Stimulated activated CD8-positive, alpha-beta memory T cell treated with anti-CD3 and anti-CD28 coated beads, Interleukin-4, amount 100 ng/mL, for 4 hours (primary cell): ENCODE results near the gene PPP2R3A.
"Not testable (repeated sequence)": the region's sequence is repeated elsewhere in the genome, so short reads cannot be mapped to it uniquely, and the experiment has no call there.

Experiments used
- DNase-seq, 2 donors: peaks; one replicate each; pipeline ENCODE4 v3.0.0-alpha.2; 2020; ENCODE audit warnings: low read depth in 2 of 2, low spot score in 1 of 2

The PPP2R3A gene

DNA sequence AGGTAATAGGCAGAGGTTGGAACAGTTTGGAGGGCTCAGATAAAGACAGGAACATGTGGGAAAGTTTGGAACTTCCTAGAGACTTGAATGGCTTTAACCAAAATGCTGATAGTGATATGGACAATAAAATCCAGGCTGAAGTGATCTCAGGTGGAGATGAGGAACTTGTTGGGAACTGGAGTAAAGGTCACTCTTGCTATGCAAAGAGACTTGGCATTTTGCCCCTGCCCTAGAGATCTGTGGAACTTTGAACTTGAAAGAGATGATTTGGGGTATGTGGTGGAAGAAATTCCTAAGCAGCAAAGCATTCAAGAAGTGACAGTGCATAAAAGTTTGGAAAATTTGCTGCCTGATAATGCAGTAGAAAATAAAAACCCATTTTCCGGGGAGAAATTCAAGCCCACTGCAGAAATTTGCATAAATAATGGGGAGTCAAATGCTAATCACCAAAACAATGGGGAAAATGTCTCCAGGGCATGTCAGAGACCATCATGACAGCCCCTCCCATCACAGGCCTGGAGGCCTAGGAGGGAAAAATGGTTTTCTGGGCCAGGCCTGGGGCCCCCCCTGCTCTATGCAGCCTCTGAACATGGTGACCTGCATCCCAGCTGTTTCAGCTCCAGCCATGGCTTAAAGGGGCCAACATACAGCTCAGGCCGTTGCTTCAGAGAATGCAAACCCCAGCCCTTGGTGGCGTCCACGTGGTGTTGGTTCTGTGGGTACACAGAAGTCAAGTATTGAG, 118.3 kb downstream of the PPP2R3A start:
- DNase-seq = not testable (repeated sequence)

DNA sequence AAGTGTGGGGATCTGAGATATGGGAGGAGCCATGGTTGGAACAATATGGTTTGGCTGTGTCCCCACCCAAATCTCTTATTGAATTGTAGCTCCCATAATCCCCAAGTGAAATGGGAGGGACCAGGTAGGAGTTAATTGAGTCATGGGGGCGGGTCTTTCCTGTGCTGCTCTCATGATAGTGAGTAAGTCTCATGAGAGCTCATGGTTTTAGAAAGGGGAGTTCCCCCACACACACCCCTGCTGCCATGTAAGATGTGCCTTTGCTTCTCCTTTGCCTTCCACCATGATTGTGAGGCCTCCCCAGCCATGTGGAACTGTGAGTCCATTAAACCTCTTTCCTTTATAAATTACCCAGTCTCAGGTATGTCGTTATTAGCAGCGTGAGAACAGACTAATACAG, 119.5 kb downstream of the PPP2R3A start:
- not testable (repeated sequence) for DNase-seq

- no peak for DNase-seq
Observed at GRCh38 chr3:136093771-136094170, 128.2 kb downstream of the PPP2R3A start.

DNA sequence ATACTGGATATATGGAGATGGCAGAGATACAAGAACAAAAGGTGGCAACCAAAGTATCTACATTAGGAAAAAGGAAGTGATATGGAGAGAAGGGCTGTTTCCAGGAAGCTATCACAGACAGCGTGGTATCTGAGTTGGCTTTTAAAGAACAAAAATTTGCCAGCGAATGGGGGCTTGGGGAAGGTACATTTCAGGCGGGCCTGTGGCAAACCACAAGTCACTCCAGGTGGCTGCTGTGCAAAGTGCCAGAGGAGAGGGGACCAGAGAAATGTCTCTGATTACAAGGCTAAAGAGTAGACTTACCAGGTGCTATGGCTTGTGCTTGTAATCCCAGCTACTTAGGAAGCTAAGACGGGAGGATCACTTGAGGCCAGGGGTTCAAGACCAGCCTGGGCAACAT, 139.5 kb downstream of the PPP2R3A start:
- no peak for DNase-seq

GRCh38 chr3:136106101-136106500, 140.6 kb downstream of the PPP2R3A start:
- DNase-seq = no peak

DNA sequence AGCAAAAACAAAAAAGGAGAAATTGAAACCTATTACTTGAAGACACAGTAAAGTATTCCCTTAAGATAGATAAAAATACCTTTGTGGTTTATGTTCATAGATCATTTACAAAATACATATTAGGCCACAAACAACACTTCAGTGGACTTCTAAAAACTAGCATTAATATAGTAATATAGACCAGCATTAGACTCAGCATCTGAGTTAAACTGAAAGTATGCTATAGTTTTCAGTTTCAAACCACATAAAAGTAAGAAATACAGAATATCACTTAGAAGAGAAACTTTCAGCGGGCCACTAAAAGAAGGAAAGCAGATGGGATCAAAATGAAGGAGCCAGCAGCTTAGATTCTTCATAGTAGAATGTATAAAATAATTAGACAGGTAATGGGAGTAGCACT, 144.0 kb downstream of the PPP2R3A start:
- DNase-seq = no peak

- DNase-seq = no peak
Observed at GRCh38 chr3:136110481-136110880, 145.0 kb downstream of the PPP2R3A start.

- no peak for DNase-seq
Observed at GRCh38 chr3:136114421-136114820, 148.9 kb downstream of the PPP2R3A start.

DNA sequence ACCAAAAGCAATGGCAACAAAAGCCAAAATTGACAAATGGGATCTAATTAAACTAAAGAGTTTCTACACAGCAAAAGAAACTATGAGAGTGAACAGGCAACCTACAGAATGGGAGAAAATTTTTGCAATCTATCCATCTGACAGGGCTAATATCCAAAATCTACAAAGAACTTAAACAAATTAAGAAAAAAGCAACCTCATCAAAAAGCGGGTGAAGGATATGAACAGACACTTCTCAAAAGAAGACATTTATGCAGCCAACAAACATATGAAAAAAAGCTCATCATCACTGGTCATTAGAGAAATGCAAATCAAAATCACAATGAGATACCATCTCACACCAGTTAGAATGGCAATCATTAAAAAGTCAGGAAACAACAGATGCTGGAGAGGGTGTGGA, 153.8 kb downstream of the PPP2R3A start:
- not testable (repeated sequence) for DNase-seq

DNA sequence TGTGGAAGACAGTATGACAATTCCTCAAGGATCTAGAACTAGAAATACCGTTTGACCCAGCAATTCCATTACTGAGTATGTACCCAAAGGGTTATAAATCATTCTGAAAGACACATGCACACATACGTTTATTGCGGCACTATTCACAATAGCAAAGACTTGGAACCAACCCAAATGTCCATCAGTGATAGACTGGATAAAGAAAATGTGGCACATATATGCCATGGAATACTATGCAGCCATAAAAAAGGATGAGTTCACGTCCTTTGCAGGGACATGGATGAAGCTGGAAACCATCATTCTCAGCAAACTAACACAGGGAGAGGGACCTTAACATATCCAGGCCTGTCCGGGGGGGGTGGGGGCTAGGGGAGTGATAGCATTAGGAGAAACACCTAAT, 154.3 kb downstream of the PPP2R3A start:
- not testable (repeated sequence) for DNase-seq

DNA sequence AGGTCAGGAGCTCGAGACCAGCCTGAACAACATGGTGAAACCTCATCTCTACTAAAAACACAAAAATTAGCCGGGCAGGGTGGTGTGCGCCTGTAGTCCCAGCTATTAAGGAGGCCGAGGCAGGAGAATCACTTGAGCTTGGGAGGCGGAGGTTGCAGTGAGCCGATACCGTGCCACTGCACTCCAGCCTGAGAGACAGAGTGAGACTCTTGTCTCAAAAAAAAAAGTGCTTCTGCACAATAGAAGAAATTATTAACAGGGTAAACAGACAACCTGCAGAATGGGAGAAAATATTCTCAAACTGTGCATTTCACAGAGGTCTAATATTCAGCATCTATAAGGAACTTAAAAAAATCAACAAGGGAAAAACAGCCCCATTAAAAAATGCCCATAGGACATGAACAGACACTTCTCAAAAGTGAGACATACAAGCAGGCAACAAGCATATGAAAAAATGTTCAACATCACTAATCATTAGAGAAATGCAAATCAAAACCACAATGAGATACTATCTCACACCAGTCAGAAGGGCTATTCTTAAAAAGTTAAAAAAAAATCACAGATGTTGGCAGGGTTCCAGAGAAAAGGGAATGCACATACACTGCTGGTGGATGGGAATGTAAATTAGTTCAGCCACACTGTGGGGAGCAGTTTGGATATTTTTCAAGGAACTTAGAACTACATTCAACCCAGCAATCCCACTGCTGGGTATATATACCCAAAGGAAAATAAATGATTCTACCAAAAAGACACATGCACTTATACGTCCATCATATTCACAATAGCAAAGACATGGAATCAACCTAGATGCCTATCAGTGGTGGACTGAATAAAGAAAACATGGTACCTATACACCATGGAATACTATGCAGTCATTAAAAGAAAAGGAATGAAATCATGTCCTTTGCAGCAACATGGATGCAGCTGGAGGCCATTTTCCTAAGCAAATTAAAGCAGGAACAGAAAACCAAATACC, 155.1 kb downstream of the PPP2R3A start:
- no peak for DNase-seq

DNA sequence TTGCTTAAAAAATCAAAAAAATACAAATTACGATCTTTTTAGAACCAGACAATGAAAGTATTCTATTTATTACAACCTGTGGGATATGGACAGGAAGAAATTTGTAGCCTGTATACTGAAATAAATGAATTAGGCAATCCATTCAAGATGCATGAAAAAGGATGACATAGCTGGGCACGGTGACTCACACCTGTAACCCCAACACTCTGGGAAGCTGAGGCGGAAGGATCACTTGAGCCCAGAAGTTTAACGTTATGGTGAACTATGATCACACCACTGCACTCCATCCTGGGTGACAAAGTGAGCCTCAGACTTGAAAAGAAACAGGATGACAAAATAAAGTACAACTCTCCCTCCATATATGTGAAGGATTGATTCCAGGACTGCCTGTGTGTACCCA, 156.5 kb downstream of the PPP2R3A start:
- DNase-seq = no peak

GRCh38 chr3:136131647-136132046, 166.1 kb downstream of the PPP2R3A start:
- DNase-seq = not testable (repeated sequence)

DNA sequence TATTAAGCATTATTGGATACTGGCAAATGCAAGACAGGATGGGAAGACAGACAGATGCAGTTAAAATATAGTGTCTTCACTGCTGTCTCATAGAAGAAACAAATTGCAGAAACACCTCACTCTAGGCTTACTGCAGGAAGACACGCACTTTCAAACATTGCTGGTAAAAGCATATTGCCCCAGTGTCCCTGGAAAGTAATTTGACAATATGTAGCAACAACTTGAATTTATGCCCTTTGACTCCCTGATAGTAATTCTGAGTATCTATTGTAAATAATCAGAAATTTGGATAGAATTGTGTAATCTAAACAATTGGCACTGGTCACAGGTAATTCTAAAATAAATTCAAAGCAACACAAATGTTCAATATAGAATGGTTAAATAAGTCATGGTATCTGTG, 168.6 kb downstream of the PPP2R3A start:
- DNase-seq = no peak

GRCh38 chr3:136135039-136135802, 169.7 kb downstream of the PPP2R3A start:
- no peak for DNase-seq

- no peak for DNase-seq
Observed at GRCh38 chr3:136136454-136136853, 170.9 kb downstream of the PPP2R3A start.

DNA sequence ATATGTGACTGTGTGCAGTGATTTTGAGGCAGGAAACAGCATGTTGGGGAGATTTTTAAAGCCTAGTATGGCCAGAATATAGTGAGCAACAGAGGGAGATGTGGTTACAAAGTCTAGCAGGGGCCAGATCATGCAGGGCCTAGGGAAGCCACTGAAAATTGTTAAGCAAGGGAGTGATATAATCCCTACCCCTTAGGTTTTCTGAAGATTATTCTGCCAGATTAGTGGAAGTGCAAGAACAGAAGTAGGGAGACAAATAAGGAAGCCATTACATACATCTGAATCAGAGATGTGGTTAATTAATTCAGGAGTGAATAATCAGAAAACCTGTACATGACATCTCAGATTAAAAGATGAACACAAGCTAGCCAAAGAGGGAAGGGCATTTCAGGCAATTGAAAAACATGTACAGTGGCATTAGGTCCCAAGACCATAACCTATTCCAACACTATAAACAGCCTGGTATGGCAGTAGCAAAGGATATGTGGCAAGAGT, 175.8 kb downstream of the PPP2R3A start:
- DNase-seq = no peak

- DNase-seq = no peak
Observed at GRCh38 chr3:136141891-136142290, 176.4 kb downstream of the PPP2R3A start.

DNA sequence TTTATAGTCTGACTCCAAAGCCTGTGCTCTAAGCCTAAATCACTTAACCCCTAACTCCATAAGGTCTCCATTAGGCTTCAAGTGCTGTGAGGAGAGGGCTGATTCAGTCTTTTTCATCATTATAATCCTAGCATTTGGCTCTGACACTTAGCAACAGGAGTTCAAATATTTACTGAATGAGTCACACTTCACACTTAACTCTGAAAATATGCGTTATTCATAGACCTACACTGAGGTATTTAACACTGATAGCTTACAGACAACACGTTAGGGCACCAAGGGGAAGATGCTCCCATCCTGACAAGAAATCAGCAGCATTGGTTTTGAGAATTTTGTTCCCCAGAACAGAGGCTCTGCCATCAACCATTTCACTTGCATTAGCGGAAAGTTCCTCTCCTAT, 177.1 kb downstream of the PPP2R3A start:
- no peak for DNase-seq

GRCh38 chr3:136144397-136144796, 178.9 kb downstream of the PPP2R3A start:
- DNase-seq = not testable (repeated sequence)
